ENCODE results near the gene GNG2. TPM values are rescaled to one million over a fixed set of nuclear protein-coding genes. Genes with fewer than 3 reads are reported as not detected.

Gene GNG2
- total RNA-seq, 4 donors from 2014 or later: 7.5 to 32.8 (median 14.2) TPM

DNA sequence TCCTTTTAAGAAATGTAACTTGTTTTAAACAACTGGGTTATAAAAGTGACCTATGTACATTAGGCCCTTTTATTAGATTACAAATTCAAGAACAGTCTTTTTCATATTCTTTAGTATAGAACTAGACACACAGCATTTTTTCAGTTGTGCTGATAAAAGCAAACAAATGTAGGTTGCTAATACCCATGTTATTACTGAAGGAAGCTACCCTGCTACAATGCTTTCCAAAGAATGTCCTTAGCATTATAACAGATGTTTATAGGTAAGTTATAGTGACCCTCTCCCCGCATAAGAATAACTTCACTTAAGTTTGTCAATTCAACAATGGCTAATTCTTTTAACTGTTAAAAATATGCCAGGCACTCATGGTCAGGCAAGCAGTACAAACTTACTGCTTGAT lies 146.8 kb downstream of the GNG2 start:
- Histone ChIP-seq H3K27ac (no peak overlapping the region), H3K9me3 (no peaks in the 10 kb centered on the region), H3K36me3 (peaks cover 0 to 65% (median 32%) of the 10 kb centered on the region in 4 donors), H3K27me3 (no peaks in the 10 kb centered on the region), H3K4me1 (peaks cover 0 to 18% (median 12%) of the 10 kb centered on the region in 4 donors), H3K4me3 (no peak overlapping the region)
- WGBS, 2 donors (ENCODE audit: low coverage in 1 of 2): 48 to 91% methylated on average over 1 of the region's 1 CpG
- DNase-seq: no peak
- no peak for TF ChIP-seq EP300 (IDR thresholded peaks at IDR 0.05; ENCODE audit: low read depth)
- TF ChIP-seq, protein P1, sequence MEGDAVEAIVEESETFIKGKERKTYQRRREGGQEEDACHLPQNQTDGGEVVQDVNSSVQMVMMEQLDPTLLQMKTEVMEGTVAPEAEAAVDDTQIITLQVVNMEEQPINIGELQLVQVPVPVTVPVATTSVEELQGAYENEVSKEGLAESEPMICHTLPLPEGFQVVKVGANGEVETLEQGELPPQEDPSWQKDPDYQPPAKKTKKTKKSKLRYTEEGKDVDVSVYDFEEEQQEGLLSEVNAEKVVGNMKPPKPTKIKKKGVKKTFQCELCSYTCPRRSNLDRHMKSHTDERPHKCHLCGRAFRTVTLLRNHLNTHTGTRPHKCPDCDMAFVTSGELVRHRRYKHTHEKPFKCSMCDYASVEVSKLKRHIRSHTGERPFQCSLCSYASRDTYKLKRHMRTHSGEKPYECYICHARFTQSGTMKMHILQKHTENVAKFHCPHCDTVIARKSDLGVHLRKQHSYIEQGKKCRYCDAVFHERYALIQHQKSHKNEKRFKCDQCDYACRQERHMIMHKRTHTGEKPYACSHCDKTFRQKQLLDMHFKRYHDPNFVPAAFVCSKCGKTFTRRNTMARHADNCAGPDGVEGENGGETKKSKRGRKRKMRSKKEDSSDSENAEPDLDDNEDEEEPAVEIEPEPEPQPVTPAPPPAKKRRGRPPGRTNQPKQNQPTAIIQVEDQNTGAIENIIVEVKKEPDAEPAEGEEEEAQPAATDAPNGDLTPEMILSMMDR (IDR thresholded peaks at IDR 0.05): no peak
- in situ Hi-C loops (cut with MboI; ENCODE audit: low pct_ligation_motif_present in 1 of 4, low pct_unique_long_range_greater_than_20kb in 1 of 4, low sequenced_read_pairs in 3 of 4) (loop anchor here in 1 of 4 donors (25.0 kb wide), 2 partner anchors 255 to 480 kb away; partner anchors contain the start of gene PTGDR), intact Hi-C loops (cut with DNase I; ENCODE audit: low total_unique reads) (no loop called here)

DNA sequence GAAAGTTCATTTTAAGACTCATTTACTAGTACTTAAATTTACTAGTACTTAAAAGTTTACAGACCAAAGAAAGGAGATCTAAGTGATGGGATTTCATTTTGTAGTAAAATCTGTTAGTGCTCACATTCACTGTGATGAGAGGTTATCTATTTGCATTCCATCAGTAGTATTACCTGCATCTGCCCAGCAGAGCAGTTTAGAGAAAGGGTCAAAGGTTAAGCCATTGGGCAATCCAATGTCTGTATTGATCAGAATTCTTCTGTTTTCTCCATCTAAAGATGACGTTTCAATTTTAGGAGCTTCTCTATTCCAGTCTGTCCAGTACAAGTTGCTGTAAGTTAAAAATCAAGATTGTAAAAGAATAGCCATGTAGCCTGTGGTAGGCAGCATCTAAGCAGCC lies 147.2 kb downstream of the GNG2 start:
- DNase-seq: no peak
- WGBS, 2 donors (ENCODE audit: low coverage in 1 of 2): 80 to 100% methylated on average over 1 of the region's 1 CpG
- TF ChIP-seq, protein P1 (IDR thresholded peaks at IDR 0.05): no peak
- no peak for TF ChIP-seq EP300 (IDR thresholded peaks at IDR 0.05; ENCODE audit: low read depth)
- no peak for TF ChIP-seq POLR2AphosphoS5 (IDR thresholded peaks at IDR 0.05)
- no peak for TF ChIP-seq POLR2A (IDR thresholded peaks at IDR 0.05)
- Histone ChIP-seq H3K27ac (no peak overlapping the region), H3K36me3 (peaks cover 0 to 64% (median 30%) of the 10 kb centered on the region in 4 donors), H3K4me3 (no peak overlapping the region), H3K4me1 (peaks cover 0 to 16% (median 9%) of the 10 kb centered on the region in 4 donors), H3K27me3 (no peaks in the 10 kb centered on the region), H3K9me3 (no peaks in the 10 kb centered on the region)
- in situ Hi-C loops (cut with MboI; ENCODE audit: low pct_ligation_motif_present in 1 of 4, low pct_unique_long_range_greater_than_20kb in 1 of 4, low sequenced_read_pairs in 3 of 4): loop anchor here in 1 of 4 donors (25.0 kb wide), 2 partner anchors 255 to 480 kb away; partner anchors contain the start of gene PTGDR
- intact Hi-C loops (cut with DNase I; ENCODE audit: low total_unique reads): no loop called here

DNA sequence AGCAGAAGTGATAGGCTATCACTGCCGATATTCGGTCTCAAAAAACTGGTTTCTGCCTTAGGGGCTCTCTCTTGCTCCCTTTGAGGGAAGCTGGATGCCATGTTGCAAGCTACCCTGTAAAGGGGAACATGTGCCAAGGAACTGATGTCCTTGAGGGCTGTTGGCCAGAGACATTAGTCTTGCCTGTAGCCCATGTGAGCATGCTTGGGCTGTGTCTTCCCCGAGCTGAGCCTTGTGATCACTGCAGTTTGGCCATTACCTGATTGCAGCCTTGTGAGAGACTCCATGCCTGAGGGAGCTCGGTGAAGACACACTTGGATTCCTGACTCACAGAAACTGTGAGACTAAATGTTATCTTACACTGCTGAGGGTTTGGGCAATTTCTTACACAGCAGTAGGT lies 147.7 kb downstream of the GNG2 start:
- TF ChIP-seq, protein P1 (IDR thresholded peaks at IDR 0.05): no peak
- TF ChIP-seq EP300 (IDR thresholded peaks at IDR 0.05; ENCODE audit: low read depth) (no peak), POLR2AphosphoS5 (IDR thresholded peaks at IDR 0.05) (no peak), POLR2A (IDR thresholded peaks at IDR 0.05) (no peak)
- 95% methylated on average over 2 of the region's 4 CpGs; no CpG with 5 or more reads in 1 of the 2 donors for WGBS, 2 donors (ENCODE audit: low coverage in 1 of 2)
- in situ Hi-C loops (cut with MboI; ENCODE audit: low pct_ligation_motif_present in 1 of 4, low pct_unique_long_range_greater_than_20kb in 1 of 4, low sequenced_read_pairs in 3 of 4) (loop anchor here in 1 of 4 donors (25.0 kb wide), 2 partner anchors 254 to 479 kb away; partner anchors contain the start of gene PTGDR), intact Hi-C loops (cut with DNase I; ENCODE audit: low total_unique reads) (no loop called here)
- H3K4me1 ChIP-seq: peaks cover 0 to 11% (median 4%) of the 10 kb centered on the region in 4 donors
- no peak for DNase-seq
- no peak overlapping the region for H3K4me3 ChIP-seq
- no peak overlapping the region for H3K27ac ChIP-seq
- H3K36me3 ChIP-seq: peaks cover 0 to 64% (median 29%) of the 10 kb centered on the region in 4 donors
- no peaks in the 10 kb centered on the region for H3K27me3 ChIP-seq
- no peaks in the 10 kb centered on the region for H3K9me3 ChIP-seq

DNA sequence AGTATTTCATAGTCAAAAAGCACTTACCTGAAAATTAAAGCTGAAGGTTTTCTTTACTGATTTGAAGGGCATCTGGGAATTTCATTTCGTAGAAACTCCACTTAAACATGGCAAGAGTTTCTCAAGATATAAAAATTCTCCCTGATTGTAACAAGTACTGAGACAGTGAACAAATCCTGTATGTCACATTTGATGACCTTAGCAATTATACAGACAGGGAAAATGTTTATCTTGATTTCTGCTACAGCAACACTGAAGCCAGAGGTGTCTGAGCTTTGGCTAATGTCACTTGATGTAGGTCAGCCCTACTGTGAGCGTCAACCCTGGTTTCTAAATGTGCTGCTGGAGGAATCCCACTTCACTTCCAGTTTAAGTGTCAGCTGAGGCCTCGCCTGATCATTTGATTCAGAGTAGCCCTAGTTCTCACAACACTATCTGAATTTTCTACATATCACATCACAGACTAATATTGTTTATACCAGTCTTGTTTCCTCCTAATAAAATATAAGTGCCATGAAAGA lies 149.8 kb downstream of the GNG2 start:
- Histone ChIP-seq H3K27me3 (no peaks in the 10 kb centered on the region), H3K4me1 (no peaks in the 10 kb centered on the region), H3K4me3 (no peak overlapping the region), H3K36me3 (peaks cover 0 to 49% (median 19%) of the 10 kb centered on the region in 4 donors), H3K9me3 (no peaks in the 10 kb centered on the region), H3K27ac (no peak overlapping the region)
- no peak for DNase-seq
- in situ Hi-C loops (cut with MboI; ENCODE audit: low pct_ligation_motif_present in 1 of 4, low pct_unique_long_range_greater_than_20kb in 1 of 4, low sequenced_read_pairs in 3 of 4): loop anchor here in 1 of 4 donors (25.0 kb wide), 2 partner anchors 252 to 477 kb away; partner anchors contain the start of gene PTGDR
- intact Hi-C loops (cut with DNase I; ENCODE audit: low total_unique reads): no loop called here
- TF ChIP-seq, protein P1 (IDR thresholded peaks at IDR 0.05): no peak
- TF ChIP-seq POLR2A (IDR thresholded peaks at IDR 0.05) (no peak), EP300 (IDR thresholded peaks at IDR 0.05; ENCODE audit: low read depth) (no peak), POLR2AphosphoS5 (IDR thresholded peaks at IDR 0.05) (no peak)
- WGBS, 2 donors (ENCODE audit: low coverage in 1 of 2): 68 to 100% methylated on average over 2 to 3 of the region's 3 CpGs

All from transverse colon (tissue), 4 donors.